SK-N-SH (cell line): ENCODE measurements around the gene TVP23C. TPM values are rescaled to one million over a fixed set of nuclear protein-coding genes. Genes with fewer than 3 reads are reported as not detected.

Source experiments
- CTCF ChIA-PET: fragments of 300-600, 350-600 bp; formaldehyde crosslinking; extraction: SDS; loops from one replicate; lab custom pipeline; 2021; lab: Yijun Ruan, JAX
- POLR2A ChIA-PET: fragments of 350-600 bp; sonication (Branson Sonifier 250); formaldehyde crosslinking; extraction: SDS; loops from one replicate; lab custom pipeline; 2020; ENCODE audit warnings: antibody characterized with exemption, inconsistent platforms; lab: Yijun Ruan, JAX
- DNase-seq: peaks from one replicate; pipeline ENCODE4 v3.0.0; 2012
- H2AFZ ChIP-seq: fragments of 200-600 bp; sonication (generic); 2 replicates; pipeline ENCODE4 v1.8.1; 2016; ENCODE audit warnings: antibody characterized with exemption, mild to moderate bottlenecking, low read depth
- H3F3A ChIP-seq: fragments of 200-600 bp; sonication (generic); replicated peaks from 2 replicates; pipeline ENCODE3; 2016; ENCODE audit warnings: antibody characterized with exemption, mild to moderate bottlenecking; ENCODE audit not compliant: insufficient read depth
- H3K27ac ChIP-seq, 2 experiments: fragments of 200-500 bp in 1 of 2; fragments of 200-600 bp in 1 of 2; sonication (Bioruptor generic) in 1 of 2; sonication (generic), shearing (Covaris generic) in 1 of 2; 2 replicates each; pipeline versions ENCODE4 v1.5.1 to v1.6.1; 2014 to 2016; ENCODE audit warnings: low read depth in 2 of 2, inconsistent platforms in 1 of 2, low read length in 1 of 2, mild to moderate bottlenecking in 1 of 2, mixed read lengths in 1 of 2
- H3K27me3 ChIP-seq: fragments of 200-600 bp; sonication (generic), shearing (Covaris generic); 2 replicates; pipeline ENCODE4 v1.6.1; 2016; ENCODE audit warnings: mixed run types; ENCODE audit not compliant: insufficient read depth
- H3K36me3 ChIP-seq, 2 experiments: fragments of 200-500 bp in 1 of 2; fragments of 200-600 bp in 1 of 2; sonication (Bioruptor generic) in 1 of 2; sonication (generic) in 1 of 2; replicated peaks in 1 of 2; 2 replicates each; pipeline versions ENCODE3 to v1.5.1; 2014 to 2016; ENCODE audit warnings: low read length in 1 of 2, mild to moderate bottlenecking in 1 of 2; ENCODE audit not compliant: insufficient read depth in 2 of 2, control insufficient read depth in 1 of 2
- H3K4me1 ChIP-seq, 2 experiments: fragments of 200-500 bp in 1 of 2; fragments of 200-600 bp in 1 of 2; sonication (Bioruptor generic) in 1 of 2; sonication (generic), shearing (Covaris generic) in 1 of 2; 2 replicates each; pipeline versions ENCODE4 v1.5.1 to v1.6.1; 2014 to 2016; ENCODE audit warnings: low read depth in 1 of 2, low read length in 1 of 2, mixed run types in 1 of 2; ENCODE audit not compliant: insufficient read depth in 2 of 2, control insufficient read depth in 1 of 2
- H3K4me2 ChIP-seq: fragments of 200-600 bp; sonication (generic), shearing (Covaris generic); 2 replicates; pipeline ENCODE4 v1.6.1; 2017; ENCODE audit warnings: mixed run types
- H3K4me3 ChIP-seq, 2 experiments: fragments of 200-500 bp in 1 of 2; fragments of 200-600 bp in 1 of 2; sonication (Bioruptor generic) in 1 of 2; sonication (generic), shearing (Covaris generic) in 1 of 2; 2 replicates each; pipeline versions ENCODE4 v1.5.1 to v1.8.1; 2014 to 2016; ENCODE audit warnings: low read depth in 2 of 2, inconsistent platforms in 1 of 2, low read length in 1 of 2, mild to moderate bottlenecking in 1 of 2, mixed read lengths in 1 of 2, moderate library complexity in 1 of 2
- H3K79me2 ChIP-seq: fragments of 200-600 bp; sonication (generic); 2 replicates; pipeline ENCODE4 v1.8.1; 2017; ENCODE audit warnings: mild to moderate bottlenecking; ENCODE audit not compliant: insufficient read depth
- H3K9ac ChIP-seq: fragments of 200-600 bp; sonication (generic); 2 replicates; pipeline ENCODE4 v1.6.1; 2017; ENCODE audit warnings: mixed run types
- H3K9me2 ChIP-seq: fragments of 200-600 bp; sonication (generic); 2 replicates; pipeline ENCODE4 v1.6.1; 2017; ENCODE audit warnings: mixed run types
- H3K9me3 ChIP-seq: fragments of 200-600 bp; sonication (generic); 2 replicates; pipeline ENCODE4 v1.6.1; 2017; ENCODE audit warnings: mixed run types, mild to moderate bottlenecking, moderate library complexity
- H4K20me1 ChIP-seq: fragments of 200-600 bp; sonication (generic); 2 replicates; pipeline ENCODE4 v1.6.1; 2017; ENCODE audit warnings: mild to moderate bottlenecking, mixed run types; ENCODE audit not compliant: insufficient read depth
- GABPA ChIP-seq: IDR thresholded peaks from 2 replicates; pipeline ENCODE4 v1.4.0; 2012; ENCODE audit warnings: low read depth, mild to moderate bottlenecking
- IRF3 ChIP-seq: fragments of 150-350 bp; IDR thresholded peaks from 2 replicates; pipeline ENCODE4 v1.6.1; 2016; ENCODE audit warnings: mild to moderate bottlenecking, low read depth, low read length
- MAX ChIP-seq: IDR thresholded peaks from 2 replicates; pipeline ENCODE4 v1.4.0; 2012; ENCODE audit warnings: low read depth
- NFIC ChIP-seq: IDR thresholded peaks from 2 replicates; pipeline ENCODE4 v1.4.0; 2012; ENCODE audit warnings: borderline replicate concordance
- NRF1 ChIP-seq: IDR thresholded peaks from 2 replicates; pipeline ENCODE4 v1.6.1; 2012; ENCODE audit warnings: low read depth, mild to moderate bottlenecking, low read length
- POLR2AphosphoS5 ChIP-seq: IDR thresholded peaks from 2 replicates; pipeline ENCODE4 v1.6.1; 2012; ENCODE audit warnings: low read depth, low read length
- RAD21 ChIP-seq: IDR thresholded peaks from 2 replicates; pipeline ENCODE4 v1.6.1; 2012; ENCODE audit warnings: mild to moderate bottlenecking, low read length
- RCOR1 ChIP-seq: fragments of 150-350 bp; IDR thresholded peaks from 2 replicates; pipeline ENCODE4 v1.6.1; 2017; ENCODE audit warnings: antibody characterized with exemption, low read length
- TAF1 ChIP-seq: IDR thresholded peaks from 2 replicates; pipeline ENCODE4 v1.6.1; 2012; ENCODE audit warnings: low read depth, mild to moderate bottlenecking, low read length, moderate library complexity, borderline replicate concordance
- WGBS: methylation state at CpG from one replicate; pipeline ENCODE4 v1.1.6; 2017; ENCODE audit warnings: low lambda C conversion rate; 5-methylcytosine and 5-hydroxymethylcytosine counted together
- polyA plus RNA-seq, 3 experiments: library from polyadenylated mRNA; depleted of rRNA; stranded (reverse); fragments of >200 nt; gene quantifications; 2 replicates each; pipeline ENCODE4 v1.2.3, GENCODE V29; 2012

TVP23C gene
- polyA plus RNA-seq, 1 of the 3 experiments (the other 2 are of a cell fraction) = 4.7 TPM

- Histone ChIP-seq H3F3A (no peaks in the 10 kb centered on the region), H3K9ac (no peak overlapping the region), H2AFZ (no peak overlapping the region), H3K4me3 (no peak overlapping the region), H4K20me1 (no peaks in the 10 kb centered on the region), H3K4me2 (no peak overlapping the region), H3K9me3 (no peaks in the 10 kb centered on the region), H3K27ac (no peak overlapping the region), H3K27me3 (no peaks in the 10 kb centered on the region), H3K36me3 (peaks cover 4 to 19% of the 10 kb centered on the region in 2 experiments), H3K9me2 (no peaks in the 10 kb centered on the region), H3K79me2 (no peaks in the 10 kb centered on the region), H3K4me1 (no peaks in the 10 kb centered on the region; a peak in 1 of 4 replicates)
- WGBS = 92% methylated on average over 7 of the region's 7 CpGs
- POLR2A ChIA-PET = interaction anchor here (0.8 kb wide), 1 partner anchor 235 kb away, joined by 3 read pairs; no protein-coding TSS in a partner anchor
- no peak for DNase-seq
- TF ChIP-seq NRF1 (no peak), MAX (no peak), IRF3 (no peak), NFIC (no peak), RCOR1 (no peak), RAD21 (no peak), POLR2AphosphoS5 (no peak)
- CTCF ChIA-PET = interaction anchor here (0.7 to 20.1 kb wide), 3 partner anchors 20 to 235 kb away, joined by 3 to 359 read pairs (median 3); partner anchors contain the start of gene PMP22
Measured at GRCh38 chr17:15496735-15497670, 66.3 kb downstream of the TVP23C start.

- no peaks in the 10 kb centered on the region for H3K9me3 ChIP-seq
- no peak for TF ChIP-seq TAF1
- no peak for TF ChIP-seq GABPA
- no peak overlapping the region for H3K4me2 ChIP-seq
- DNase-seq = no peak
- ChIA-PET CTCF (interaction anchor here (20.1 kb wide), 1 partner anchor 232 kb away, joined by 359 read pairs; the partner anchor contains the start of gene PMP22), POLR2A (no interaction called here)
- no peaks in the 10 kb centered on the region for H3K9me2 ChIP-seq
- H4K20me1 ChIP-seq = no peaks in the 10 kb centered on the region
- no peaks in the 10 kb centered on the region for H3K27me3 ChIP-seq
- H3K79me2 ChIP-seq = no peaks in the 10 kb centered on the region
- peaks cover 14% of the 10 kb centered on the region for H3F3A ChIP-seq
- no peak overlapping the region for H3K27ac ChIP-seq
- H3K4me3 ChIP-seq = no peak overlapping the region
- peaks cover 4 to 16% of the 10 kb centered on the region in 2 experiments for H3K36me3 ChIP-seq
- H2AFZ ChIP-seq = no peak overlapping the region
- H3K4me1 ChIP-seq = peaks cover 0 to 11% of the 10 kb centered on the region in 2 experiments; a peak in 2 of 4 replicates
- no peak overlapping the region for H3K9ac ChIP-seq
Measured at GRCh38 chr17:15494821-15495220, 68.5 kb downstream of the TVP23C start.
